ENCODE results near the gene ZNF512.
"Not testable (repeated sequence)": the region's sequence is repeated elsewhere in the genome, so short reads cannot be mapped to it uniquely, and the experiment has no call there.

ZNF512 gene

DNA sequence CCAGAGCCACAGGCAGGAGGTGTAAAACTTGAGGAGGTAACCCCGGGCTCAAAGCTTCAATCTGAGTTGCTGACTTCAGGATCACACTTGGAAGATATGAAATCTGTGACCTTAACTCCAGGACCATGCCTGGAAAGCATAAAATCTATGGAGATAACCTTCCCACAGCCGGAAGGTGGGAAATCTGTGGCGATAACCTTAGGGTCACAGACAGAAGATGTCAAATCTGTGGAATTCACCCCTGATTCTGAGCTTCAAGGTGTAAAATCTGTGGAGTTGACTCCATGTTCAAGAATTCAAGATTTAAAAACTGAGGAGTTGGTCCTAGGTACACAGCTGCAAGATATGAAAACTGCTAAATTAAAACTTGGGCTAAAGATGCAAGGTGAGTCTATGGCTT, 11.6 kb upstream of the ZNF512 start:
- Mint-ChIP-seq H3K27ac (no peak overlapping the region), H3K9me3 (peaks cover 2% of the 10 kb centered on the region), H3K36me3 (no peaks in the 10 kb centered on the region), H3K27me3 (peaks cover 77% of the 10 kb centered on the region), H3K4me3 (no peak overlapping the region), H3K4me1 (no peaks in the 10 kb centered on the region)
- no peak for DNase-seq
- CTCF ChIA-PET: no interaction called here

DNA sequence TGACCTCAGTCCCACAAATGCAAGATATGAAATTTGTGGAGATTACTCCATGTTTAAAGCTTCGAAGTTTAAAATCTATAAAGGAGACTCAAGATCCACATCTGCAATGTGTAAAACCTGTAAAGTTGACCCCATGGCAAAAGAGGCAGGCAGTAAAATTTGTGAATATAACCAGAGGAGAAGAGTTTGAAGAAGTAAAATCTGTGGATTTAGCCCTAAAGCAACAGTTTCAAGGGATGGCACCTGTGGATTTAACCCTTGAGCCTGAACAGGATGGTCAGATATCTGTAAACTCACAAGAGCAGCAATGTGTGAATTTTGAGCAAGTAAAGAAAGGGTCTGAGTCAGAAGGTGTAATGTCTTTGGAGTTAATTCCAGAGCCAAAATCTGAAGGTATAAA, 11.2 kb upstream of the ZNF512 start:
- H3K4me1 Mint-ChIP-seq: no peaks in the 10 kb centered on the region
- H3K27me3 Mint-ChIP-seq: peaks cover 77% of the 10 kb centered on the region
- no peak overlapping the region for H3K27ac Mint-ChIP-seq
- H3K36me3 Mint-ChIP-seq: no peaks in the 10 kb centered on the region
- CTCF ChIA-PET: no interaction called here
- peaks cover 2% of the 10 kb centered on the region for H3K9me3 Mint-ChIP-seq
- H3K4me3 Mint-ChIP-seq: no peak overlapping the region
- no peak for DNase-seq

DNA sequence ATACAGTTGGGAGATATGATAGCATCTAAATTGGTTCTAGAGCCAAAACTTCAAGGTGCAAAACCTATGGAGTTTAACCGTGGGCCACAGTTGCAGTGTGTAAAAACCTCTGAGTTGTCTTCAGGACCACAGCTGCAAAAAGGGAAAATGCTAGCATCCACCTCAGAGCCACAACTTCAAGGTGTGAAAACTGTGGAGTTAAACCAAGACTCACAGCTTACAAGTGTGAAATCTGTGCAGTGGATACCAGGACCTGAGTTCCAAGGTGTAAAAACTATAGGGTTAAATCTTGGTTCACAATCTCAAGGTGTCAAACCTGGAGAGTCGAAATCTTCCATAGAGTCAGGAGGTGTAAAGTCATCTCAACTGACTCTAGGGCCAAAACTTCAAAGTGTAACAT, 10.4 kb upstream of the ZNF512 start:
- CTCF ChIA-PET: no interaction called here
- Mint-ChIP-seq H3K27ac (no peak overlapping the region), H3K27me3 (peaks cover 77% of the 10 kb centered on the region), H3K9me3 (peaks cover 2% of the 10 kb centered on the region), H3K36me3 (no peaks in the 10 kb centered on the region), H3K4me3 (no peak overlapping the region), H3K4me1 (no peaks in the 10 kb centered on the region)
- DNase-seq: no peak

DNA sequence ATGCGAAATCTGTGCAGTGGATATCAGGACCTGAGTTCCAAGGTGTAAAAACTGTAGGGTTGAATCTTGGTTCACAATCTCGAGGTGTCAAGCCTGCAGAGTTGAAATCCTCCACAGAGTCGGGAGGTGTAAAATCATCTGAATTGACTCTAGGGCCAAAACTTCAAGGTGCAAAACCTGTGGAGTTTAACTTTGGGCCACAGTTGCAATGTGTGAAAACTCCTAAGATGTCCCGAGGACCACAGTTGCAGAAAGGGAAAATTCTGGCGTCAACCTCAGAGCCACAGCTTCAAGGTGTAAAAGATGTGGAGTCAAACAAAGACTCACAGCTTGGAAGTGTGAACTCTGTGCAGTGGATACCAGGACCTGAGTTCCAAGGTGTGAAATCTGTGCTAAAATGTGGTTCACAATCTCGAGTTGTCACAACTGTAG, 9.8 kb upstream of the ZNF512 start:
- DNase-seq: no peak
- no peak overlapping the region for H3K27ac Mint-ChIP-seq
- CTCF ChIA-PET: no interaction called here
- H3K9me3 Mint-ChIP-seq: peaks cover 2% of the 10 kb centered on the region
- no peaks in the 10 kb centered on the region for H3K36me3 Mint-ChIP-seq
- no peak overlapping the region for H3K4me3 Mint-ChIP-seq
- no peaks in the 10 kb centered on the region for H3K4me1 Mint-ChIP-seq
- peaks cover 82% of the 10 kb centered on the region for H3K27me3 Mint-ChIP-seq

DNA sequence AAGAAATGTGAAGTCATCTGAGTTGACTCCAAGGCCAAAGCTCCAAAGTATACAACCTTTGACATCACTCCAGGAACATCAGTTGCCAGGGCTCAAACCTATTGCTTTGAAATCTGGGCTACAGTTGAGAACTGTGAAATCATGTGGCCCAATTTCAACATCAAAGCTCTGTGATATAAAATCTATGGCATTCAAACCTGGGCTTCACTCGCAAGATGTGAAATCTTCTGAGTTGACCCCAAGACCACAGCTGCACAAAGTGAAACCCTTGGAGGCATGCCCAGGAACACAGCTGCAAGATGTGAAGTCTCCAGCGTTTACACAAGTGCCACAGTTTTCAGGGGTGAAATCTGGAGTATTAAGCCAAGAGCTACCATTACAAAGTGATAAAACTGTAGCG, 9.4 kb upstream of the ZNF512 start:
- Mint-ChIP-seq H3K9me3 (peaks cover 2% of the 10 kb centered on the region), H3K4me3 (no peak overlapping the region), H3K27ac (no peak overlapping the region), H3K36me3 (no peaks in the 10 kb centered on the region), H3K27me3 (peaks cover 78% of the 10 kb centered on the region), H3K4me1 (no peaks in the 10 kb centered on the region)
- CTCF ChIA-PET: no interaction called here
- DNase-seq: no peak

DNA sequence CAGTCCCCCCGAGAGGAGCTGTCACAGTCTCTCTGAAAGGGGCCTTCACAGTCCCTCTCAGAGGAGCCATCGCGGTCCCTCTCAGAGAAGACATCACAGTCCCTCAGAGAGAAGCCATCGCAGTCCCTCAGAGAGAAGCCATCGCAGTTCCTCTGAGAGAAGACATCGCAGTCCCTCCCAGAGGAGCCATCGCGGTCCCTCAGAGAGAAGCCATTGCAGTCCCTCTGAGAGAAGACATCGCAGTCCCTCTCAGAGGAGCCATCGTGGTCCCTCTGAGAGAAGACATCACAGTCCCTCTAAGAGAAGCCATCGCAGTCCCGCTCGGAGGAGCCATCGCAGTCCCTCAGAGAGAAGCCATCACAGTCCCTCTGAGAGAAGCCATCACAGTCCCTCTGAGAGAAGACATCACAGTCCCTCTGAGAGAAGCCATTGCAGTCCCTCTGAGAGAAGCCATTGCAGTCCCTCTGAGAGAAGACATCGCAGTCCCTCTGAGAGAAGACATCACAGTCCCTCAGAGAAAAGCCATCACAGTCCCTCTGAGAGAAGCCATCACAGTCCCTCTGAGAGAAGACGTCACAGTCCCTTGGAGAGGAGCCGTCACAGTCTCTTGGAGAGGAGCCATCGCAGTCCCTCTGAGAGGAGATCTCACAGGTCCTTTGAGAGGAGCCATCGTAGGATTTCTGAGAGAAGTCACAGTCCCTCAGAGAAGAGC, 1.3 kb upstream of the ZNF512 start:
- Mint-ChIP-seq H3K36me3 (peaks cover 29% of the 10 kb centered on the region), H3K27ac (no peak overlapping the region)

DNA sequence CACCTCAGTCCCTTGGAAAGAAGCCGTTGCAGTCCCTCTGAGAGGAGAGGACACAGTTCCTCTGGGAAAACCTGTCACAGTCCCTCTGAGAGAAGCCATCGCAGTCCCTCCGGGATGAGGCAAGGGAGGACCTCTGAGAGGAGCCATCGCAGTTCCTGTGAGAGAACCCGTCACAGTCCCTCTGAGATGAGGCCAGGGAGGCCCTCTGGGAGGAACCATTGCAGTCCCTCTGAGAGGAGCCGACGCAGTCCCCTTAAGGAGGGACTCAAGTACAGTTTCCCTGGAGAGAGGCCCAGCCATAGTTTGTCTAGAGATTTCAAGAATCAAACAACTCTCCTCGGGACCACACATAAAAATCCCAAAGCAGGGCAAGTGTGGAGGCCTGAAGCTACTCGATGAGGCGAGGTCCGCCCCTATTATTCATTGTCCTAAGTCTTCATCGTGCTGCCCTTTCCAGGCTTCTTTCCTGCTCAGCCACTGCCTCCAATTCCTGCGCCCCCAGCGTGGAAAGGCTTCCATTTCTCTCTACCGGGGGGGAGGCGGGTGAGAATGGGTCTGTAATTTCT, 630 bp upstream of the ZNF512 start:
- CTCF ChIA-PET: interaction anchor here (0.9 kb wide), 1 partner anchor 101 kb away, joined by 3 read pairs; no protein-coding TSS in a partner anchor
- peak overlapping the region; percentile 84 for H3K4me3 Mint-ChIP-seq
- no peak for DNase-seq
- H3K36me3 Mint-ChIP-seq: peaks cover 34% of the 10 kb centered on the region
- no peaks in the 10 kb centered on the region for H3K9me3 Mint-ChIP-seq
- H3K27me3 Mint-ChIP-seq: peaks cover 34% of the 10 kb centered on the region
- H3K27ac Mint-ChIP-seq: peak overlapping the region; percentile 79
- peaks cover 56% of the 10 kb centered on the region for H3K4me1 Mint-ChIP-seq

More for the DNA sequence above, 1.3 kb upstream of the ZNF512 start:
- DNase-seq: no peak
- CTCF ChIA-PET: interaction anchor here (0.9 kb wide), 1 partner anchor 102 kb away, joined by 3 read pairs; no protein-coding TSS in a partner anchor
- Mint-ChIP-seq H3K9me3 (no peaks in the 10 kb centered on the region), H3K4me3 (peak overlapping the region; percentile 30), H3K4me1 (peaks cover 50% of the 10 kb centered on the region), H3K27me3 (peaks cover 41% of the 10 kb centered on the region)

DNA sequence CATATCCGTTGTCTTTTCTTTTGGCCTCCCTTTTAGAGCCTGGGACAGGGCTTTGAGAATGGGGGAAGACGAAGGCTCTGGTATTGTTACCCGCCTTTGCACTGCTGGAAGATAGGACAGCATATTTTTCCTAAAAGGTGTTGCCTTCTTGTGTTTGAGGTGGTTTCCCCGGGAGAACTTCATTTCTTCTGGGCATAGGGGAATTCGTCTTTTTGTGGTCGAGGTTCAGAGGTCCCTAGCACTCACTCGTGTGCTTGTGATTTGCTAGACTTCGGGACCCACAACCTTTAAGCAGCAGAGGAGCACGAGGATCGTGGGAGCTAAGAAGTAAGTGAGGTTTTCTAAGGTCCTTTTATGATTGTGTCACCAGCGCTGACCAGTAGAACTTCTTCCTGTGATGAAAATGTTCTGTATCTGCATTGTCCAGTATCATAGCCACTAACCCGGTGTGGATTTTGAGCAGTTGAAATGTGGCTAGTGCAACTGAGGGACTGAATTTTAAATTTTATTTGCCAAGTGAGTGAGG, 611 bp downstream of the ZNF512 start:
- CTCF ChIA-PET: no interaction called here
- peak overlapping the region; percentile 79 for H3K27ac Mint-ChIP-seq
- H3K27me3 Mint-ChIP-seq: peaks cover 26% of the 10 kb centered on the region
- peak overlapping the region; percentile 84 for H3K4me3 Mint-ChIP-seq
- peaks cover 3% of the 10 kb centered on the region for H3K9me3 Mint-ChIP-seq
- H3K36me3 Mint-ChIP-seq: peaks cover 42% of the 10 kb centered on the region
- H3K4me1 Mint-ChIP-seq: peaks cover 64% of the 10 kb centered on the region
- DNase-seq: no peak

DNA sequence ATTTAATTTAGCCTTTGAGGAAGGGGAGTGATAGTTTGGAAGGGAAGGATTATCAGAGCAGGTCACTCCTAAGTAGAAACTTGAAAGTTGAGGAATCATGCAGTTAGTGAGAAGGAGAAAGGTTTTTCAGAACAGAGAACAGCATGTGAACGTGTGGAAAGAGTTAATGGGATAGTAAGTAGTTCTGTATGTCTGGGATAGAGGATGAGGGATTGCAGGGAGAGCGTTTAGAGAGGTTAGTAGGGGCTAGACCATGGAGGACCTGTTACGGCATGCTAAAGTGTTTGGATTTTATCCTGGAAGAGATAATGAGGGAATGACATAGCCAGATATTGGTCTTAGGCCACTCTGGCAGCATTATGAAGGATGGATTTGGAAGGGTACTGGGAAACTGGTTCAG, 1.8 kb downstream of the ZNF512 start:
- CTCF ChIA-PET: interaction anchor here (1.0 to 1.3 kb wide), 2 partner anchors 9 to 99 kb away, joined by 3 to 4 read pairs; no protein-coding TSS in a partner anchor
- Mint-ChIP-seq H3K4me3 (peak overlapping the region; percentile 84), H3K9me3 (peaks cover 5% of the 10 kb centered on the region), H3K27me3 (peaks cover 16% of the 10 kb centered on the region), H3K36me3 (peaks cover 45% of the 10 kb centered on the region), H3K27ac (no peak overlapping the region), H3K4me1 (peaks cover 67% of the 10 kb centered on the region)
- no peak for DNase-seq

DNA sequence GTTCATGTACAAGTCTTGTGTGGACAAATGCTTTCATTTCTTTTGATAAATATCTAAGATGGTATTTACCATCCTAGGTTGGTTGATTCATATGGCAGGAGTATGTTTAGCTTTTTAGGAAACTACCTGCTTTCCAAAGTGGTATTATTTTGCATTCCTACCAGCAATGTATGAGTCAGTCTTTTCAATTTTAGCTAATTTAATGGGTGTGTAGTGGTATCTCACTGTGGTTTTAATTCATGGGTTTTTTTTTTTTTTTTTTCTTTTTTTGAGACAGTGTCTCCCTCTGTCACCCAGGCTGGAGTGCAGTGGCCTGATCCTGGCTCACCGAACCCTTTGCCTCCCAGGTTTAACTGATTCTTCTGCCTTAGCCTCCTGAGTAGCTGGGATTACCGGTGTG, 4.2 kb downstream of the ZNF512 start:
- peaks cover 63% of the 10 kb centered on the region for H3K36me3 Mint-ChIP-seq

DNA sequence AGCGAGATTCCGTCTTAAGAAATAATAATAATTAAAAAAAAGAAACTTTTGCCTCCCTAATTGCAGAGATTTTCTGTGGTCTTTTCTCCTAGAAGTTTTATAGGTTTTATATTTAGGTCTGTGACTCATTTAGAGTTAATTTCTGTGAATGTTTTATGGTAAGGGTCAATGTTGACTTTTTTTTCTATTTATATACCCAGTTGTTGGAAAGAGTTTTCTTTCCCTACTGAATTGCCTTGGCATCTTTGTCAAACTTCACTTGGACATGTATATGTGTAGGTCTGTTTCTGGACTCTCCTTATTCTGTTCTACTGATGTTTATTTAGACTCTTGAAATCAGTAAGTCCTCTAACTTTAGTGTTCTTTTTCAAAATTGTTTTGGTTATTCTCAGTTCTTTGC, 5.5 kb downstream of the ZNF512 start:
- peaks cover 54% of the 10 kb centered on the region for H3K4me1 Mint-ChIP-seq
- DNase-seq: no peak
- no peak overlapping the region for H3K27ac Mint-ChIP-seq
- peaks cover 23% of the 10 kb centered on the region for H3K9me3 Mint-ChIP-seq
- no peaks in the 10 kb centered on the region for H3K27me3 Mint-ChIP-seq
- H3K36me3 Mint-ChIP-seq: peaks cover 65% of the 10 kb centered on the region
- CTCF ChIA-PET: no interaction called here
- no peak overlapping the region for H3K4me3 Mint-ChIP-seq

More for the DNA sequence above, 4.2 kb downstream of the ZNF512 start:
- Mint-ChIP-seq H3K4me3 (no peak overlapping the region), H3K9me3 (peaks cover 19% of the 10 kb centered on the region), H3K4me1 (peaks cover 64% of the 10 kb centered on the region), H3K27me3 (peaks cover 6% of the 10 kb centered on the region), H3K27ac (no peak overlapping the region)
- CTCF ChIA-PET: no interaction called here
- DNase-seq: no peak

DNA sequence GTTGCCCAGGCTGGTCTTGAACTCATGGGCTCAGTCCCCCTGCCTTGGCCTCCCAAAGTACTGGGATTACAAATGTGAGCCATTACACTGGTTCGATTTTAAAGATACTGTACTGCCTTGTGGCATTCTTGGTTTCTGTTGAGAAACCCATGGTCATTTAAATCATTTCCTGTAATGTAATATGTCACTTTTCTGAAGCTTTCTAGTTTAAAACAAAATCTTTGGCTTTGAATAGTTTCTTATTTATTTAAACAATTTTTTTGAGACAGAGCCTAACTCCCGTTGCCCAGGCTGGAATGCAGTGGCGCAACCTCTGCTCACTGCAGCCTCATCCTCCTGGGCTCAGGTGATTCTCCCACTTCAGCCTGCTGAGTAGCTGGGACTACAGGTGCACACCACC, 8.9 kb downstream of the ZNF512 start:
- CTCF ChIA-PET: no interaction called here
- peaks cover 68% of the 10 kb centered on the region for H3K36me3 Mint-ChIP-seq
- H3K27ac Mint-ChIP-seq: no peak overlapping the region
- no peak overlapping the region for H3K4me3 Mint-ChIP-seq
- DNase-seq: no peak
- H3K27me3 Mint-ChIP-seq: no peaks in the 10 kb centered on the region
- H3K4me1 Mint-ChIP-seq: peaks cover 30% of the 10 kb centered on the region
- H3K9me3 Mint-ChIP-seq: peaks cover 46% of the 10 kb centered on the region

DNA sequence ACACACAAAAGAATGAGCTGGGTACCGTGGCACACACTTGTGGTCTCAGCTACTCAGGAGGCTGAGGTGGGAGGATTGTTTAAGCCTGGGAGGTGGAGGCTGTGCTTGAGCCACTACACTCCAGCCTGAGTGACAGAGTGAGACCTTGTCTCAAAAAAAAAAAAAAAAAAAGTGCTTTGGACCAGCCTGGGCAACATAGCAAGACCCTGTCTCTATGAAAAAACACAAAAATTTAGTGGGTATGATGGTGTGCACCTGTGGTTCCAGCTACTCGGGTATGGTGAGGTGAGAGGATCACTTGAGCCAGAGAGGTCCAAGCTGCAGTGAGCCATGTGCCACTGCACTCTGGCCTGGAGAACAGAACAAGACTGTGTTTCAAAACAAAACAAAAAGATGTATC, 10.4 kb downstream of the ZNF512 start:
- no peak for DNase-seq
- H3K27me3 Mint-ChIP-seq: no peaks in the 10 kb centered on the region
- H3K4me3 Mint-ChIP-seq: no peak overlapping the region
- CTCF ChIA-PET: interaction anchor here (1.2 kb wide), 1 partner anchor 8 kb away, joined by 4 read pairs; no protein-coding TSS in a partner anchor
- H3K36me3 Mint-ChIP-seq: peaks cover 70% of the 10 kb centered on the region
- peaks cover 44% of the 10 kb centered on the region for H3K9me3 Mint-ChIP-seq
- H3K27ac Mint-ChIP-seq: peak overlapping the region; percentile 28
- H3K4me1 Mint-ChIP-seq: peaks cover 21% of the 10 kb centered on the region

DNA sequence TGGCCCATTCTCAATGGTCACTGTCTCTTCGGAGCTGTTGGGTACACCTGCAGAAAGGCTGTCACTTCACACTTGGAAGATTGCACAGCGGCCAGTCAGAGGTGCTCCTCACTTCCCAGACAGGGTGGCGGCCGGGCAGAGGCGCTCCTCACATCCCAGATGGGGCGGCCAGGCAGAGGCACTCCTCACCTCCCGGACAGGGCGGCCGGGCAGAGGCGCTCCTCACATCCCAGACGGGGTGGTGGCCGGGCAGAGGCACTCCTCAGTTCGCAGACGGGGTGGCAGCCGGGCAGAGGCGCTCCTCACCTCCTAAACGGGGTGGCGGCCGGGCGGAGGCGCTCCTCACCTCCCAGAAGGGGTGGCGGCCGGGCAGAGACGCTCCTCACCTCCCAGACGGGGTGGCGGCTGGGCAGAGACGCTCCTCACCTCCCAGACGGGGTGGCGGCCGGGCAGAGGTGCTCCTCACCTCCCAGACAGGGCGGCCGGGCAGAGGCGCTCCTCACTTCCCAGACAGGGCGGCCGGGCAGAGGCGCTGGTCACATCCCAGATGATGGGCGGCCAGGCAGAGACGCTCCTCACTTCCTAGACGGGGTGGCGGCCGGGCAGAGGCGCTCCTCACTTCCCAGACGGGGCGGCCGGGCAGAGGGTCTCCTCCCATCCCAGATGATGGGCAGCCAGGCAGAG, 11.3 kb downstream of the ZNF512 start:
- not testable (repeated sequence) for DNase-seq, H3K4me3 Mint-ChIP-seq, H3K27ac Mint-ChIP-seq, H3K27me3 Mint-ChIP-seq
- H3K9me3 Mint-ChIP-seq: peaks cover 44% of the 10 kb centered on the region
- H3K4me1 Mint-ChIP-seq: peaks cover 26% of the 10 kb centered on the region
- peaks cover 73% of the 10 kb centered on the region for H3K36me3 Mint-ChIP-seq
- CTCF ChIA-PET: interaction anchor here (1.2 kb wide), 1 partner anchor 9 kb away, joined by 4 read pairs; no protein-coding TSS in a partner anchor
